GM12865 (cell line): ENCODE data around the gene MT1F.

Source experiments
- DNase-seq: peaks from one replicate; pipeline ENCODE4 v3.0.0; 2010; ENCODE audit warnings: low read depth
- H3K4me3 ChIP-seq: 2 replicates; pipeline ENCODE4 v1.5.1; 2011; ENCODE audit warnings: mild to moderate bottlenecking, low read depth, low read length, control low read depth
- CTCF ChIP-seq: IDR thresholded peaks from 2 replicates; pipeline ENCODE4 v1.5.1; 2011; ENCODE audit warnings: low read length, control low read depth, low read depth, inconsistent platforms; ENCODE audit not compliant: insufficient read depth; ENCODE audit errors: missing control alignments

MT1F gene

GRCh38 chr16:56684256-56684925 is 26.6 kb downstream of the MT1F start:
- TF ChIP-seq CTCF, result no peak
- no peak overlapping the region for H3K4me3 ChIP-seq
- no peak for DNase-seq

GRCh38 chr16:56684926-56685590 is 27.3 kb downstream of the MT1F start:
- H3K4me3 ChIP-seq, result no peak overlapping the region
- no peak for TF ChIP-seq CTCF
- no peak for DNase-seq

- TF ChIP-seq CTCF, result no peak
- H3K4me3 ChIP-seq, result no peak overlapping the region
- DNase-seq, result no peak
Measured at GRCh38 chr16:56686758-56687157, 29.0 kb downstream of the MT1F start.

GRCh38 chr16:56688762-56689161 is 31.0 kb downstream of the MT1F start:
- TF ChIP-seq CTCF, result no peak
- H3K4me3 ChIP-seq, result no peak overlapping the region
- DNase-seq, result no peak

GRCh38 chr16:56689171-56689570 is 31.4 kb downstream of the MT1F start:
- no peak for DNase-seq
- no peak overlapping the region for H3K4me3 ChIP-seq
- no peak for TF ChIP-seq CTCF

GRCh38 chr16:56690420-56691122 is 32.8 kb downstream of the MT1F start:
- no peak overlapping the region for H3K4me3 ChIP-seq

More at GRCh38 chr16:56690420-56691122, 32.8 kb downstream of the MT1F start:
- TF ChIP-seq CTCF, result no peak
- DNase-seq, result no peak
